ENCODE results near the gene TSSK3.

TSSK3 gene

GRCh38 chr1:32413507-32414185 lies 51.3 kb downstream of the TSSK3 start:
- no peaks in the 10 kb centered on the region for H4K20me1 ChIP-seq (ENCODE audit: insufficient read depth, low read length)
- peaks cover 8% of the 10 kb centered on the region for H3K27me3 ChIP-seq (ENCODE audit: insufficient read depth, low read length, poor library complexity)
- H3K4me3 ChIP-seq (ENCODE audit: low read depth in 1 of 2, low read length in 2 of 2): no peak overlapping the region
- H2AFZ ChIP-seq (ENCODE audit: low read depth, low read length): peak overlapping the region; percentile 6; the same call in 1 of the 2 replicates
- no peak overlapping the region for H3K27ac ChIP-seq (ENCODE audit: low read length)
- no peak overlapping the region for H3K9ac ChIP-seq (ENCODE audit: low read depth, low read length)
- H3K79me2 ChIP-seq (ENCODE audit: insufficient read depth, low read length): no peaks in the 10 kb centered on the region
- no peaks in the 10 kb centered on the region for H3K36me3 ChIP-seq (ENCODE audit: insufficient read depth, low read length)
- TF ChIP-seq CTCF (IDR thresholded peaks at IDR 0.05; ENCODE audit: borderline replicate concordance, extremely low read depth, low read length, poor library complexity, severe bottlenecking) (peak; percentile 85), EZH2 (IDR thresholded peaks at IDR 0.05; ENCODE audit: borderline replicate concordance, low read depth, low read length, severe bottlenecking) (no peak)
- peaks cover 9% of the 10 kb centered on the region for H3K9me3 ChIP-seq (ENCODE audit: insufficient read depth, low read length, severe bottlenecking)
- 0 out of 2 replicates have a peak, but pooled peaks cover 2% of the 10 kb centered on the region for H3K4me1 ChIP-seq (ENCODE audit: insufficient read depth, low read length)
- peak; percentile 98 for ATAC-seq (ENCODE audit: insufficient read depth, low read depth)
- peak; percentile 71 for DNase-seq
- H3K4me2 ChIP-seq (ENCODE audit: insufficient read depth, low read length): no peak overlapping the region
